GM20000 (cell line): ENCODE results near the gene CLK1.

Experiments used
- DNase-seq: peaks from one replicate; pipeline ENCODE4 v3.0.0; 2012; ENCODE audit warnings: low spot score
- CTCF ChIP-seq: IDR thresholded peaks from 2 replicates; pipeline ENCODE4 v1.5.1; 2012; ENCODE audit warnings: mild to moderate bottlenecking, control low read depth; ENCODE audit errors: extremely low read depth, missing control alignments

CLK1 gene

GRCh38 chr2:200814917-200815316 is 49.5 kb downstream of the CLK1 start:
- no peak for TF ChIP-seq CTCF
- no peak for DNase-seq

- peak; percentile 19 for DNase-seq
- no peak for TF ChIP-seq CTCF
Measured at GRCh38 chr2:200814276-200814815, 50.1 kb downstream of the CLK1 start.

- peak; percentile 66 for TF ChIP-seq CTCF
- DNase-seq, result peak; percentile 70
Measured at GRCh38 chr2:200812122-200813022, 52.1 kb downstream of the CLK1 start.

- peak; percentile 97 for DNase-seq
- no peak for TF ChIP-seq CTCF
Measured at GRCh38 chr2:200811333-200812121, 52.9 kb downstream of the CLK1 start, which contains the start of gene BZW1. Gene BZW1, plus strand, starts transcription at chr2:200811910. Its CDS starts 1,308 bp downstream, at chr2:200813218.

GRCh38 chr2:200810998-200811332 is 53.5 kb downstream of the CLK1 start:
- TF ChIP-seq CTCF, result no peak
- no peak for DNase-seq

- no peak for TF ChIP-seq CTCF
- DNase-seq, result no peak
Measured at GRCh38 chr2:200810252-200810997, 54.0 kb downstream of the CLK1 start.
